UCSD-AML1 (cell line): ENCODE data around the gene PDZRN3.

Experiments
- DNase-seq: peaks from one replicate; lab custom pipeline; 2025; ENCODE audit not compliant: unreplicated experiment; lab: John Stamatoyannopoulos, UW

PDZRN3 gene

DNA sequence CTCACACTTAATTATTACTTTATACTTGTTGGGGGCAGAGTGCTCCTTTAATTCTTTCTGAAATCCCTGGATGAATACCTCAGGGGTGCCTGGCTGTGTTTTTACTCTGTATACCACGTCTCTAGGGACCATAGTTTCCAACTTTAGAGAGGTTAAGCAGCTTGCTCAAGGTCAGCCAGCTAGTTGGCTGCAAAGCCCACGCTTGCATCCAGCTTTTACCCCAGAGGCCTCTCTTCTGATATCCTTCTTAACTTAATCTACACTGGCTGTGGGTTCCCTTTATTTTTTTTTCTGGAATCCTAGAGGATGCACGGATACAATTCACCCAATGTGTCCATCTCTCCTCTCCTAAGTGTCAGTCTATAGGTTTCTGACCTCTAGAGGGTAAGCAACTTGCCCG, 1.4 kb downstream of the PDZRN3 start:
- DNase-seq: no peak

DNA sequence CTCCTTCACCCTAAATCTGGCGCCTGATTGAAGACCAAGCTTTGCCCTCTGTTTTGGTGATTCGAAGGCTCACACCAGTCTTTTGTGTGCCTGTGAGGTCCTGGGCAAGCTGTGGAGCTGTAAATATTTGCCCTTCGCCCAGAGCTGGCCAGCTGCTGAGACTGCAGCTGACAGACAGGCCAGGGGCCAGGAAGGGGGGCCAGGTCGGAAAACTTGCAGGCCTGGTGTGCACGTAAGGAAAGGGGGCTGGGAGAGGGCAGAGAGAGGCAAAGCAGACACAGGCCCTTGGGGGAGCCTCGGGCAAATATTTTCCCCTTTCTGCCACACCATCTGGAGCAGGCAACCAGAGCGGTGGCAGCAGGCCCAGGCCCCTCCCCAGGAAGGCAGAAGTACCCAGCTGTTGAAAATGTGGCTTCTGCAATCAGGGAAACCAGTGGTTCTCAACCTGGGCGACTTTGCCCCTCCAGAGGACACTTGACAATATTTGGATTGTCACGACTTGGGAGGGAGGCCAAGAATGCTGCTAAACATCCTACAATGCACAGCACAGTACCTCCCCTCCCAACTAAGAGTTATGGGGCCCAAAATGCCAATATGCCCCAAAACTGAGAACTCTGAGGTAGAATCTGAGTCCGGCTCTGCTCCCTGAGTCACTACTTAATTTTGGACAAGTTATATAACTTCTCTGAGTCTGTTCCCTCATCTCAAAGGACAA, 2.5 kb downstream of the PDZRN3 start:
- no peak for DNase-seq

DNA sequence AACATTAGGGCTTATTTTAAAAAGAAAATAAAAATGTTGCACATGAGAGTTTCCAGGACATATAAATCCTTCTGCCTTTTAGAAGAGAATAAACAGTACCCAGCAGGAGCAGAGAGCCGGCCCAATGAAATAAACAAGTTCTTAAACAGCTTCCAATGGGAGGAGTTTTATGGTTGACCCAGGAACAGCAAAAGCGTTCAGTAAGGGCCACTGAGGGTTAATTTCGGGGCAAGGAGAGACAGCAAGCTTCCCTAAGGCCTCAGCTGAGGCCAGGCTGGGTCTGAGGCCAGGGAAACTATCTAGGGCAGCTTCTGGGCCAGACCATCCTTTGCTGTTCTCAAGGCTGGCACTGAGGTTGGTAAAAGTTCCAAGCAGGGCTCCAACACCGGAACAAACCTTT, 3.4 kb downstream of the PDZRN3 start:
- no peak for DNase-seq

DNA sequence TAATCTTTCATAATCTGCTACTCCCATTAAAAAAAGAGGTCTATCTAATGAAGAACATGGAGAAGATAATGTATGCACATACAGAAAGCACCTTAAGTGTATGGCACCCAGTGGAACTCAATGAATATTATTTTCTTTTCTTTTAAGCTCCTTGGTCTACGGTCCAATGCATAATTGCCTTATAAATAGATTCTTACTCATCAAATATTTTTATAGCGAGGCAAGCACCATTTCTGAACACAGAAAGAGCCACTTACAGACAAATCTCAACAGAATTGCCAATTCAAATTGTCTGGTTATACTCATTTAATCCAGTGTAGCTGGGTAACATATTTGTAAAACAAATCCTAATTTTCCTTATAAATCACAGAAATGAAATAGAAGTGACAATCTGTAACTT, 6.3 kb downstream of the PDZRN3 start:
- no peak for DNase-seq

DNA sequence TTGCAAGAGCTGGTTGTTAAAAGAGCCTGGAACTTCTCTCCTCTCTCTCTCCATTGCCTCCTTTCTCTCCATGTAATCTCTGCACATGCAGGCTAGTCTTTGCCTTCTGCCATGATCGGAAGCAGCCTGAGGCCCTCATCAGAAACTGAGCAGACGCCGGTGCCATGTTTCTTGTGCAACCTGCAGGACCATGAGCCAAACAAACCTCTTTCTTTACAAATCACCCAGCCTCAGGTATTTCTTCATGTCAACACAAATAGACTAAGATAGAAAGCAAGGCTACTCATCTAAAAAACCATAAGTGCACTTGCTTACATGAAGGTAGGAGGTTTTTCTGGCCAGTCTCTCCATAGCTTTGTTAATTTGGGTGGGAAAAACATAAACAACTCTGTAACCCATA, 8.7 kb downstream of the PDZRN3 start:
- no peak for DNase-seq

DNA sequence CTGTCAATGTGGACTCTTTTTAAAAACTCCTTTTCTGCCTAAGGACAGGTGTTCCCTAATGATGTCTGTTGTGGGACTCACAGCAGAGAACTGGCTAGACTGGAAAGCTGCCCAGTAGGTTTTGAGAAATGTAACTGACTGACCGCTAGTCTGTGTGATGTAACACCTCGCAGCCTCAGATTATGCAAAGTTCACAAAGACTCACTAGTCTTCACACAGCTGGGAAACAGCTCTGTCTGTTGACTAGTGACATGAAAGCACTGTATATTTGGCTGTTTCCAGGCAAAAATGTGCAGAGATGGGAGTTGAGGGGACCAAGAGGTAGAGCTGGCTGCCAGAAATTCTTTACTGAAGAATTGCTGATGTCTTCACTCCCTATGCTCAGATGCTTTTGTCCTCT, 10.3 kb downstream of the PDZRN3 start:
- DNase-seq: no peak

DNA sequence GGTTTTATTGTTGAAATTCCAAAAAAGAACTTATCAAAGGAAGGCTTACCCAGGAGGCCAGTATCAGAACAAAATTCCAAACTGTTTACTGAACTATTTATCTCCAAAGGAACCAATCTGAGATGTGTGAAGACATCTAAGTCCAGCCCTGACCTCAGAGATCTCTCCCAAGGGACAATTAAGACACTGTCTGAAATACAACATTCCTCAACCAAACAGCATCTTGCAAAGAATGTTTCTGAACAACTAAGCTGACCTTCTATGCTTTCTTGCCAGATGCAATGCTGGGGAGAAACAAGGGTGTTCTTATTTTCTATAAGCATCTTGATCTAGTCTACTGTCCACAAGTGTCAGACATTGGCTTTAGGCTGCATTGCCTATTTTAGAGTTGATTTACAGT, 13.6 kb downstream of the PDZRN3 start:
- DNase-seq: no peak

DNA sequence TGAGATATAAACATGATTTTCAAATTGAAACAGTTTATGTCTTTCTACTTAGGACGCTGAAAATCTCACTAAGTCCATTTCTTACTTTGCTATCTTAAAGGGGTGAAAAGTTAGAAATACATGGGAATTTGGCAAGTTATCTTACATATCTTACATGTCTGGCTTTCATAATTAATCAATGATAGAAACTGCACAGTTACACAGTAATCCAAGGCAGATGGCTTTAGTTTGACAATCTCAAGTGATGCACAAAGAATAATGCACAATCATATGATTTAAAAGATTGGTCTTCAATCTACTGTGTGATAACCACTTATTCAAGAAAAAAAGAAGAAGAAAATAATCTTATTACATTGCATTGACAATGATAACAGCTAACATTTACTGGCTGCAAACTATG, 14.2 kb downstream of the PDZRN3 start:
- no peak for DNase-seq

DNA sequence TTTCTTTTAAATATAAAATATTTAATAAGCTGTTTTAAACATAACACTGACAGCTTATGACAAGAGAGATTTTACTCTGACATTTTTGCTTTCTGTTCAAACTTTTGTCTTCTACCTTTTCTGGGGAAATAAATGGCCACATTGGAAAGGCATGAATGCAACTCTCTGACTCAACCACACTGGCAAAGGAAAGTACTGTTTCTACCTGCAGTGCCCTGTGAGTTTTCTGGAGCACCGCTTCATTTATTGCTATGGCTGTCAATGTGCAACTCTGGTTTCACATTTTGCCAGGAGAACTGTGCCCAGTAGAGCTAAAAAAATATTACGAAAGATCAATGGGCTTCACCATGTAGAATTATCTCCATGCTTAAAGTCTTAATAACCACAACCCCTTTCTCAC, 15.1 kb downstream of the PDZRN3 start:
- DNase-seq: no peak

DNA sequence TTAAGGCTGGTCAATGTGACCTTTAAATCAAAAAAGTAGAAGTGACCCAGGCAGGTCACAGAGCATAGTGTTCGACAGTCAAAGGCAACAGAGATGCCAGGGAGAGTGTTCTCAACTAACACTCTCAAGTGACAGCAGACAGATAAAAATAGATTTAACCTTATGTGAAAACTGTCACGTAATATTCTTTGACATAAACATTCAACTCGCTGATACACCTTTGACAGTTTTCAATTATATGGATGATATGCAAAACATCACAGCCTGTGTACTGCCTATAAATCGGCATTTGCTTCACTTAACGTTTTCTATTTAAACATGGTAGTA, 15.5 kb downstream of the PDZRN3 start:
- DNase-seq: no peak

DNA sequence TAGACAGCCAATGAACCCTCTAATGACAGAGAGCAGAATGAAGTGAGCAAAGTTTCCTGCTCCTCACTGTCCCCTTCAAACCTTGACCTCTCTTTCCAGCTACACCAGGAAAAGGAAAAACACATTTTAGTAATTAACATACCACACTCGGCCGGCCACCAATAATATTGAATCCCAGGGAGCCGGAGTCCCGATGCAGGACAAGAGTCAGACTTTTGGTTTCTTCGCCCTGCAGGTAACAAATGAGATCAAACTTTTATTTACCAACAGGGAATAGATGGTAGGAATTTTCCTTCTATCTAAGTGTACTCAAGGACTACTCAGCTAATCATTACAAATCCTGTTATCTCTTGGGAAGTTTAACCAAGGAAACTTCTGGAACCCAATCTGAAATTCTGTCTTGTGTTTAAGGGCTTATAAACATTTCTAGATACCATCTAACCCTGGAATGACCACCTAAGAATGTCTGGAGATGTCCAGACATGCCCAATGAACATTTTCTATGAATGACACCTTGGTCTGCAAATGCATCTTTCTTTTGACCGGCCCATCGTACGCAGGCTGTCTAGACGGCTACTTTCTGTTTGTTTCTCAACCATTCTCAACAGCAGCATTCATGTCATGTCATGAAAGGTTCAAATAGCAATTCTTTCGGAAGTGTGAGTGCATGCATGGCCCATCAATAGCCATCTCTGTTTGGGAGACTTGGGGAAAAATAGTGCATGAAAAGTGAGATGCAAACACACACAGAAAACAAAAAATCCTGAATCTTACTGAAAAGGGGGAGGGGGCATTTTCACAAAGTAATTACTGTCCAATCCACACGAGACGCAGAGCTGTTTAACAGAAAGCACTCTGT, 16.1 kb downstream of the PDZRN3 start:
- no peak for DNase-seq

DNA sequence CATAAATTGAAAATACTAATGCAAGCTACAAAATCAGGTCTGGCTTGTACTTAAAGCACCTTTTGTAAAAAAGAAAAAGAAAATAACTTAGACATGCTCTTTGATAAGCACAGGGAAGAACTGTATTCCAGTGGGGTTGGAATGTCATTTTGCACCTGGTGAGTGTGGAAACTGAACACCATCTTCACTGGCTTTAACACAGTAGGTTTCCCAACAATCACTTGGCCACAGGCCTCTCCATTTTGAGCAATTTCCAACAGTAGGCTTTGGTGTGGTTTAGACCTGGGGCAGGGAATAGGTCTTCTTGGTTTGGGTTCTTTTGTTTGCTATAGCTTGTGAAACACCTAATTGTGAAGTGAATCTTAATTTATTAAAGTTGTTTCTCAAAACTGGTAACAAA, 18.9 kb downstream of the PDZRN3 start:
- no peak for DNase-seq

DNA sequence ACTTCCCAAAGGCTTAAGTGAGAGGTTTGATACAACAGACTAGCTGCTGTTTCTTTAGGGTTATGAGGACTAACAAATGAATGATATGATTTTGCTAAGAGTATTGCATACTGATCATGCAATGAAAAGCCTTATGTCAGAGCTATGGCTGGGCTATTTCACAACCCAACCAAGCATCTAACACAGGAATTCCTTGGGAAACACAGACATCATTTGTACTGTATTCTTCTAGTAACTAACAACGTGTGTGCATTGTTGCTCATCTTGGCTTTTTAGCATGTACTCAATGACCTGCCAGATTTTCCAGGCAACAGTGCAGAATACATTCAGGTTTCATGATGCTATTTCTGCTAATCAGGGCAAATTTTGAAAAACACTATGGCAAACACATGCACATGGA, 19.3 kb downstream of the PDZRN3 start:
- DNase-seq: no peak

DNA sequence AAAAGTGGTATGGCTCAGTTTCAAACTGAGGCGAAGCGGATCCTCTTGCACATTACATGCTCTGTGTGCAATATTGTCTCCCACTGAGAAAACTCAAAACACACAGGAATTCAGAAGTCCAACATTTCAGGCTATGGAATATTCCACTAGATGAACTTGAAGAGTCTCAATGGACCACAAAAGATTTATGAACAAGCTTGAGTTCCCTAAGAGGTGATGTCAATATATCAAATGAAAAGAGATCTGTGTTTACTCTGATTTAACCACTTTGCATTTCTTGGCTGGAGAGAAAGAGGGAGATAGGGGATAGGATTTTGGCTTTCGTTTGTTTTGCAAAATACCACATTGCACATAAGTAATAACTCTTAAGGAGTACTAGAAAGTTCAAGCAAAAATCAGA, 20.3 kb downstream of the PDZRN3 start:
- DNase-seq: no peak

DNA sequence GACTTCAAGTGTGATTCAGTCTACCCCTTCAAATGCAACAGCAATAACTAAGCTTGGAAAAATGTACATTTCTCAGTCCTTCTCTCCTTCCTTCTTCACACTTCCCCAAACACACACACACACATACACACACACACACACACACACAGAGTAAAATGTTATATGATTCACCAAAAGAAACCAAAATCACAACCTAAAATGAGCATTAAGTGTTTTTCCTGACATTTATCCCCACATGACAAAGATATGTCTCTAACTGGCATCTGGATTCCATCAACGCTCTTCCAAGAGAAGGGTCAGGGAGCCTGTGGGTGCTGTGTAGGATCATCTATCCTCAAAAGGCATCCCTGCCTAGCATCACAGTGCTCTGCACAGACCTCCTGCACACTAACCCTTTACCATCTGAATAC, 21.0 kb downstream of the PDZRN3 start:
- no peak for DNase-seq

DNA sequence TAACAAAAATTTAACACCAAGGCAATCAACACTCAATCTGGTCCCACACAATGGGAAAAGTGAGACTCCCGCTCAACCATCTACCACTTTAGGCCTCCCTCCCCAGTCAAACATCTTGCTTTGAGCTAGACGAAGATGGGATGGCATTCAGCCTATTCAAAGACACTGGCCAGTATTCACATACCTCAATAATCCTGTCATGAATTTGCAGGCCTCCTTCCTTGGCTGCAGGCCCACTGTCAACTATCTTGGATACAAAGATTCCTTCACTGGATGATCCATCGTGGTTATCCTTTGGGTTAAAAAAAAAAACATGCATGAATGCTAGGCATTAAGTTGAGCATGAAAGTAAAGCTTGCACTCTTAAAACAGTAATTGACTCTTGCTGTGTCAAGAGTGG, 22.6 kb downstream of the PDZRN3 start:
- no peak for DNase-seq

DNA sequence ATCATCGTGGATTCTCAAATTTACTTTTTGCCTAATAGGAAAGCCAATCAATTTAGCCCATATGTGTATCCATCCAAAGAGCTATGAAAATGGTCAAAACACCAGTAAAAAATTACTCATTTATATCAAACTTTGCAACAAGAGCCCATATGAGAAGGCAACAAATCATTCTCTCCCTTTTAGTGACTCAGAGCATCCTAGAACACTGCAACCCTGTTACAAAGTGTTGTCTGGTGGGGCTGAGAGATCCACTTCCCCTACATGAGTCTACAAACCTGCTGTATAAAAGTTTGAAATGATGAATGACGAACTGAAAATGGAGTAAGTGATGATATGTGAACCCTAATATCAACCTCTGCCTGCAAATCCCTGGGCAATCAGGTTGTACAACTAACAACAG, 23.3 kb downstream of the PDZRN3 start:
- DNase-seq: no peak

DNA sequence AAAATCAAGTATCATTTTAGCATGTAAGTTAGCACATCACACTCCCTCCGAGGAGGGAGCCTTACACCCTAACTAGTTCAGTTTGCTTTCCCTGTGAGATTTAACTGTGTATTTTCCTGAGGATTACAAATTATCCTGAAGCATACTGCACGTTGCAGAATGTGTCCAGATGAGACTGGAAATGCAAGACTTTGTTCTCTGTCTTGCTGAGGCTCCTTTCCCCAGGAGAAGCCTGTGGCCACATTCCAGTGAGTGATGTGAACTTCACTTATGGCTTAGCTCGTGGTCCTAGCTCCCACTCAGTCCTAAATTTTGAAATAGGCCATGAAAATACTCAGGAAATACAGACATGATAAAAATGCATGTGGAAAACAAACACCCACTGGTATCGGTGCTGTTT, 23.7 kb downstream of the PDZRN3 start:
- DNase-seq: no peak

DNA sequence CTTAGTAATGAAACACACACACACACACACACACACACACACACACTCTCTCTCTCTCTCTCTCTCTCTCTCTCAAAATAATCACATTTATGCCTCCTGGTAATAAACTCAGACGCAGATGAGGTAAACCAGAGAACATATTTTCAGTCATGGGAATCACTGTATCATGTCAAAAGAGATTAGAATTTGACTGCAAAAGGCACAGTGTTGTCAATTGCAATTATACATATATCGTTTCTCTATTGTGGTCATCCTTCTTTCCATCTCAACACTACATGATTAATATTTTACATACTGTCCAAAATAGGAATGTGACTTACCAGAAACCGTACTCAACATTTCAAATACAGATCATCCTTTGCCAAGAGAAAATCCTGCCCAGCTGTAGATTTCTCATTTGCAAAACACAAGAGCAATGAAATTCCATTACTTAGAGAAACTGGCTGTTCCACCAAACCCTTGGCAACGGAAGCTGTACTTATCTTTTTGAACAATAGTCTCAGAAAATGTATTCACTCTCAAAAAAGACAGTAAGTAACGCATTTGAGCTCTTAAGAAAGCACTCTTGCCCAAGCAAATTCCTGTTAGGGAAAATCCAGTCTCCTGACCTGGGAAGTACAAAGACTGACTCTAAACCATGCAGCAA, 24.3 kb downstream of the PDZRN3 start:
- DNase-seq: no peak

DNA sequence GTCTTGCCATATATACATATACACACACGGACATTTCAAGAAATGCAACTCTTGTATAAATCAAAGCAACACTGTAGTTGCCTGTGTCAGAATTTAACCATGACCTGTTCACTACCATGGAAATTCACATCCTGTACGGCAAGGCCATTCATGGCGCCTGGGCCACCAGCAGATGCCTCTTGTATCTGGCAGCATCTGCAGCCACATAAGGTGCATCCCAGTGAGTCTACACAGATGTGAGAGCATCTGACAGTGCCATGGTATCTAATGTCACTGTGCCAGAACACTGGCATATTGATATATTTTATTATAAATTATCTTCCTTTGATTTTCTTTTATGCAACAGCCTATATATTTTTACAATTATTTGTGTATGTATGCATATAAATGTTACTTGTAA, 25.1 kb downstream of the PDZRN3 start:
- DNase-seq: no peak

DNA sequence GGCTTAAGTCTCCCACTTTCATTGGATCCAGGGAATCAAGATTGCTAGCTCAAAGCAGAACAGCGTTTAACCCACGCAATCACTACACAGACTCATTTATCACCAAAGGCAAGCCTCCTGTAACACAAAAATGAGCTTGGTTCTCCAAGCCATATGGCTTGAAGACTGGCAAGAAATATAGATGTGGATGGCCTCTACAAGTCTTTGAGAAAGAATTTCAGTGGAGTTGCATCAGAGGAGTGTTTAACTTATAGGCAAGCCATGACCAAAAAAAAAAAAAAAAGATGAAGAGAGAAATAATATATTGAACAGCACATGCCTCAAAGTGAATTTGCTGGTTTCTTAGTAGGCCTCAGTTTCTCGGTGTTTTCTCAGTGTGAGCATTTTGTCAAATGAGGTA, 27.3 kb downstream of the PDZRN3 start:
- no peak for DNase-seq
